TTC549 (cell line): ENCODE measurements around the gene RNF20.
"Not testable (repeated sequence)": the region's sequence is repeated elsewhere in the genome, so short reads cannot be mapped to it uniquely, and the experiment has no call there.

Source experiments
- FAIRE-seq: peaks from 2 replicates; lab custom pipeline; 2012; peaks lifted over from hg19 to GRCh38; lab: Jason Lieb, UNC

The RNF20 gene

GRCh38 chr9:101533334-101534204 lies at the start of gene RNF20:
TSS of gene RNF20 (plus strand) at chr9:101533853. CDS start at chr9:101535424, 1,571 bp downstream.
- peak; percentile 49 for FAIRE-seq

GRCh38 chr9:101484046-101484445 lies 49.6 kb upstream of the RNF20 start:
- FAIRE-seq, result no peak

- no peak for FAIRE-seq
Observed at GRCh38 chr9:101485924-101486692, 47.5 kb upstream of the RNF20 start.

- no peak for FAIRE-seq
Observed at GRCh38 chr9:101486693-101487442, 46.8 kb upstream of the RNF20 start.

GRCh38 chr9:101487443-101487840 lies 46.2 kb upstream of the RNF20 start:
- no peak for FAIRE-seq

- no peak for FAIRE-seq
Observed at GRCh38 chr9:101495810-101496209, 37.8 kb upstream of the RNF20 start.

GRCh38 chr9:101498323-101498722 lies 35.3 kb upstream of the RNF20 start:
- no peak for FAIRE-seq

GRCh38 chr9:101504188-101504587 lies 29.5 kb upstream of the RNF20 start:
- FAIRE-seq, result no peak

GRCh38 chr9:101508211-101508610 lies 25.4 kb upstream of the RNF20 start:
- no peak for FAIRE-seq

GRCh38 chr9:101509572-101509971 lies 24.1 kb upstream of the RNF20 start:
- FAIRE-seq, result no peak

- FAIRE-seq, result no peak
Observed at GRCh38 chr9:101510459-101510858, 23.2 kb upstream of the RNF20 start.

GRCh38 chr9:101511009-101511408 lies 22.6 kb upstream of the RNF20 start:
- no peak for FAIRE-seq

GRCh38 chr9:101512116-101512515 lies 21.5 kb upstream of the RNF20 start:
- no peak for FAIRE-seq

GRCh38 chr9:101513351-101513750 lies 20.3 kb upstream of the RNF20 start:
- FAIRE-seq, result no peak

GRCh38 chr9:101514071-101514470 lies 19.6 kb upstream of the RNF20 start:
- no peak for FAIRE-seq

- FAIRE-seq, result no peak
Observed at GRCh38 chr9:101516655-101517054, 17.0 kb upstream of the RNF20 start.

GRCh38 chr9:101518489-101518888 lies 15.2 kb upstream of the RNF20 start:
- FAIRE-seq, result not testable (repeated sequence)

- no peak for FAIRE-seq
Observed at GRCh38 chr9:101524371-101524770, 9.3 kb upstream of the RNF20 start.

- FAIRE-seq, result no peak
Observed at GRCh38 chr9:101527066-101527465, 6.6 kb upstream of the RNF20 start.

GRCh38 chr9:101528015-101528414 lies 5.6 kb upstream of the RNF20 start:
- FAIRE-seq, result no peak

GRCh38 chr9:101530076-101530711 lies 3.5 kb upstream of the RNF20 start:
- FAIRE-seq, result peak; percentile 64

GRCh38 chr9:101536351-101536750 lies 2.7 kb downstream of the RNF20 start:
- FAIRE-seq, result no peak
